GM19193 (cell line): ENCODE results near the gene PYROXD2.

ENCODE experiments used
- POLR2A ChIP-seq: IDR thresholded peaks from 4 replicates; pipeline ENCODE4 v1.6.1; 2011; ENCODE audit not compliant: insufficient read depth, insufficient read length; ENCODE audit errors: extremely low read depth

The PYROXD2 gene

GRCh38 chr10:98410759-98411158 lies 4.2 kb downstream of the PYROXD2 start:
- no peak for TF ChIP-seq POLR2A

DNA sequence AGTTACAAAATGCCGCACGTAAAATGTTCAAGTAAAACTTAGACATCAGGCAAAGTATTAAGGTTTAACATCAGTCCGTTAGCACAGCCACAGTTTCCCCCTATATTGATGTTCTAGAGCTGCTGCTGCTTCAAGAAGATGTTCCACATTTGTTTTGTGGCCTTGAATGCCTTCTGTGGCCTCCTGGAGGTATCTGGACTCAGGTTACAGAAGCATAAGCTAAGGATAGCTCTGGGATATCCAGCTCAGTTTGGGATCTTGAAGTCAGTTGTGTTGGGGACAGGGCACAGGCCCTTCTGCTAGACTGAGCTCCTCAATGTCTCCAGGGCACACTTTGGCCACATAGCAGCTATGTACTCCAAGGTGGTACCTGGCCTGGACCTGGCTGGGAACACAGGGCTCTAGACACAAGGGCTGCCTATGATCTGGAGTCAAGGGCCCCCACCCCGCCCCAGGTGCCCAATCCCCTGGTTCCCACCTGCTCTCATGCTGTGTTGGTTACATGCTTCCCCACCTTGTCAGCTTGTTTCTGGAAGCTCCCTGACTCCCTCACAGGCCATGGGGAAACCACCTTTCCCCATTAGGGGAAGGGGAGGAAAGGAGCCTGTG lies 4.7 kb downstream of the PYROXD2 start:
- no peak for TF ChIP-seq POLR2A

DNA sequence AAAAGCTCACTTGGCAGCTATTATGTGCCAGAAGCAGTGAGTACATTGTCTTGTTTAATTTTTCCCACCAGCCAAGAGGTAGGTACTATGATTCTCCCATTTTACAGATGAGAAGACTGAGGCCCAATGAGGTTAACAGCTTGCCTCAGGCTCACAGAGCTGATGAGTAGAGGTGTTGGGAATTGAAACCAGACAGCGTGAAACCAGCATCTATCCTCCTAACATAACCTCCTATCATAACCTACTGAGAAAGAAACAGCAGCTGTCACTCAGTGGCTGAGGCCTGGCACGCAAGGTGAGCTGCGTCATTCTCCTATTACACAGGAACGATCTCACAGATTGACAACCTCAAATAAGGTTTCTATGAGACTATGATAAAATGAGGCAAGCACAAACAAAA lies 6.2 kb downstream of the PYROXD2 start:
- TF ChIP-seq POLR2A: no peak

- TF ChIP-seq POLR2A: no peak
Measured at GRCh38 chr10:98407744-98408241, 7.2 kb downstream of the PYROXD2 start.

DNA sequence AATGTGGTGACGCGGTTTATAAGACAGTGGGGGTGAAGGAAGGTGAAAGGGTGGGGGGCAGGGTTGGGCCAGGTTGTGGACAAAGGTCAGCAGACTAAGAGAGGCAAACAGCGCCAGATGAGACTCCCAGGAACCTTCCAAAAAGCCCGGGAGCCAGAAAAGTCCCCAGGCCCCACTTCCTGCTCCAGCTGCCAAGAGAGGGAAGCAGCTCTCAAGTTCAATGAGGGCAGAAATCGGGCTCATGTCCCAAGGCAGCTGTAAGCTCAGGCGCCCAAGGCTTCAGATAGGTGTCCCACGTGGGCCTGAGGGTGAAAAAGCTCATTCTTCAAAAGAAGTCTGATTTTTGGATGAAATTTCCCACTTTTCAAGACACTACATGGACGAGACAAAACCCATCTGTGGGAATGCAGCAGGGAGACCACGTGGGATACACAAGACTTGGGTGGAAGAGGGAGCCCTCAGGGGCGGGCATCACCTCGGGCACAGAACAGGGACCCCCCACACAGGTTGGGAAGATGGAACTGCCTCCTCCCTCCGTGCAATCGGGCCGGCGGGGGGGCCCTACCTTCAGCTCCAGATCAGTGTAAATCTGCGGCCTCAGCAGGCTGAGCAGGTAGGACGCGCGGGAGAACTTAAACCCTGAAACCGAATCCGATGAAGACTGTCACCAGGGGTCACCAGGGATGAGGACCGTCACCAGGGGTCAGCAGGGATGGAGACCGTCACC lies 7.8 kb downstream of the PYROXD2 start:
- no peak for TF ChIP-seq POLR2A

- TF ChIP-seq POLR2A: no peak
Measured at GRCh38 chr10:98405422-98405821, 9.6 kb downstream of the PYROXD2 start.

DNA sequence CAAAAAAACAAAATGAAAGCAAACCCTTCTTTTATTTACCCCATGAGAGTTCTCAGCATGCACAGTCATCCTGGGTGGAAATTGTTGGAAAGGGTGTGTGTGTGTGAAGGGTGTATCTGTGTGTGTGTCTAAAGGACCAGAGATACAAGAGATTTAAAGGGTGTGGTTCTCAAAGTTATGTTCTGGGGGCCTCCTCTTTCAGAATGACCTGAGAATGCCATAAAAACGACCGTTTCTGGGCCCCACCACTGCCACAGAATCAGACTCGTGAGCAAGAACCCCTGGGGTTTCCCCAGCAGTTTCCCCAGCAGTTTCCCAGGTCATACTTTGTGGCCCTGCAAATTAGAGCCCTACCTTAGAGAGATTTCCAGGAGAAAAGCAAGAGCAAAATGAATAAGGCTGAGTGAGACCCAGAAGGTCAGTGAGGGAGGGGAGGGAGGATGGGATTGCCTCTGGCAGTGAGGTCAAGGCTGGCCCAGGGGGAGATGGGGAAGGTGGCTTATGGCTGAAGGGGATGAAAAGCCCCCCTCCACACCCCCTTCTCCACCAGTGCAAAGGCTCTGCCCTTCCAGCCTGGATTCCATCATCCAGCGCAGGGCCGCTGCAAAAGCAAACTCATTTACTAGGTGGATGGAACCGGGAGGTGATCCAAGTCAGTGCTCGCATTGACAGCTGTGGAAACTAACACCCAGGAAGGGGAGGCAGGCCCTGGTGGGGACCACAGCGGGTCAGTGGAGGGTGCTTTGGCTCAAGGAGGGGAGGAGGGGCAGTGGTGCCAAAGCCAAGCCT lies 10.2 kb downstream of the PYROXD2 start:
- no peak for TF ChIP-seq POLR2A

DNA sequence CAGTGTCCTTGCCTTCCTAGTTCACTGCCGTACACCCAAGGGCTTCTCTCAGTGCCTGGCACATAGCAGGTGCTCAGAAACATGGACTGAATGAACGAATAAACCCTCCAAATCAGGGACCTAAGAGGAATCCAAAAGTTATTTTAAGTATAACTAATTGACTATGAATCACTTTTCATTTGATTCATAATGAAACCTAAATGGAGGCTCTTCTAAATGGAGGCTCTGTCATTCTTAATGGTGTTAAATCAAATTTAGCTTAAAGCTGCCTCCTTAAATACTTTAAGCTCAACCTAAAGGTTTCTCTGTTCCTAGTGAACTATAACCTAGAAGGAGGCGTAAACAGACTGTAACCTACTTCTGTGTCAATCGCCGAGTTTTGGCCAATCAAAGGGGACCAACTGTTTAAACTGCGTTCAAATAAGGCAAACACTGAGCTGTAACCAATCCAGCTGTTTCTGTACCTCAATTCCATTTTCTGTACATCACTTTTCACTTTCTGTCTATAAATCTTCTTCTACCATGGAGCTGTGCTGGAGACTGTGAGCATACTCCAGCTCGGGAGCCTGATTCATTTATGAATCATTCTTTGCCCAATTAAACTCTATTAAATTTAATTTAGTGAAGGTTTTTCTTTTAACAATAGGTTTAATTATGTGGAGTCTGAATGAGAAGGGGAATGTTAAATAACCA lies 11.0 kb downstream of the PYROXD2 start:
- TF ChIP-seq POLR2A: no peak

DNA sequence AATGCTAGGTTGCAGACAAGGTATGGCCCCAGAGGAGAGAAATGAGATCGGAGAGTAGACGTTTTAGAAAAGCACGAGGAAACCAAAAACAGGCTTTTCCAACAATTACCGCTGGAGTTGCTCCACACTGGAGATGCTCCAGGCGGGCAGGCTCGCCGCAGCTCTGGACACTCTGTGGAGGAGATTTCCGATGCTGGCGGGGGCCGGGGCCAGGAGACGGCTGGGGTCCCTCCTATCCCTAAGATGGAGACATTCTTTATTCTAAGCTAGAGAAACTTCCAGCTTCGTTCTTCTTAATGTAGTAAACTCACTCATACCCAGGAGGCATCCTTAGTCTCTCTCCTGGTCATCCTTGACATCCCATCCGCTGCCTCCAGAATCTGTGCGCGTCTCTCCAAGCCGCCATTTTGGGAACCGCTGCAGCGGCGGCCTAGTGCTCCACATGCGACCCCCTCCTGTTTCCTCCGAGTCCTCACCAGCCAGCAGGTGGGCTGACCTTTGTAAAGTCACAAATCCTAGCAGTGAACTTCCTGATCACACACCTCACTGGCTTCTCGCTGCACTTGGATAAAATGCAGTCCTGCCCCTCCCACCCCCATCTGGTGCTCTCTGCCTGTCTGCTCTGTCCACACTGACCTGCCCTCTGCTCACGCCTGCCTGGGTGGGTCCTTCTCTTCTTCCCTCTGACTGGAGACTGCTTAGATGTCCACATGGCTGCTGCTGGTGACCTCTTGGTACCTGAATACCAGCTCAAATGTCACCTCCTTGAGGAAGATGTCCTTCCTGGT lies 11.9 kb downstream of the PYROXD2 start:
- TF ChIP-seq POLR2A: no peak

DNA sequence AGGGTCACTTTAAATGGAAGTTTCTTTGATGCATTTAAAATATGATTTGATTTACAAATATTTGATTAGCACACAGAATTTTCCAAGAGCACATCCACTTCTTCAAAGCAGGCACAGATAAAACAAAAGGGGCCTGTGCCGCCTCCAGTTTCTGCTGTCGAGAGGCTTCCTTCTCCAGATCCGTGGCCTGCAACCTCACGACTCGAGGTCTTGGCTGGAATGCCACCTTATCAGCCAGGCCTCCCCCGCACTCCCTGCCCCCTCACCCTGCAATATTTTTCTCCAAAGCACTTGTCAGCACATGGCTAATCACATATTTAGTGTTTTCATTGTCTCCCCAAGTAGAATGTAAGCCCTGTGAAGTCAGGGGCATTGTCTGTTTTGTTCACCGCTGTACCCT lies 12.5 kb downstream of the PYROXD2 start:
- no peak for TF ChIP-seq POLR2A

- no peak for TF ChIP-seq POLR2A
Measured at GRCh38 chr10:98400482-98400881, 14.5 kb downstream of the PYROXD2 start.

GRCh38 chr10:98399784-98400183 lies 15.2 kb downstream of the PYROXD2 start:
- no peak for TF ChIP-seq POLR2A

- TF ChIP-seq POLR2A: no peak
Measured at GRCh38 chr10:98397089-98397600, 17.8 kb downstream of the PYROXD2 start.
